ENCODE results near the gene C5orf58.

C5orf58 gene

DNA sequence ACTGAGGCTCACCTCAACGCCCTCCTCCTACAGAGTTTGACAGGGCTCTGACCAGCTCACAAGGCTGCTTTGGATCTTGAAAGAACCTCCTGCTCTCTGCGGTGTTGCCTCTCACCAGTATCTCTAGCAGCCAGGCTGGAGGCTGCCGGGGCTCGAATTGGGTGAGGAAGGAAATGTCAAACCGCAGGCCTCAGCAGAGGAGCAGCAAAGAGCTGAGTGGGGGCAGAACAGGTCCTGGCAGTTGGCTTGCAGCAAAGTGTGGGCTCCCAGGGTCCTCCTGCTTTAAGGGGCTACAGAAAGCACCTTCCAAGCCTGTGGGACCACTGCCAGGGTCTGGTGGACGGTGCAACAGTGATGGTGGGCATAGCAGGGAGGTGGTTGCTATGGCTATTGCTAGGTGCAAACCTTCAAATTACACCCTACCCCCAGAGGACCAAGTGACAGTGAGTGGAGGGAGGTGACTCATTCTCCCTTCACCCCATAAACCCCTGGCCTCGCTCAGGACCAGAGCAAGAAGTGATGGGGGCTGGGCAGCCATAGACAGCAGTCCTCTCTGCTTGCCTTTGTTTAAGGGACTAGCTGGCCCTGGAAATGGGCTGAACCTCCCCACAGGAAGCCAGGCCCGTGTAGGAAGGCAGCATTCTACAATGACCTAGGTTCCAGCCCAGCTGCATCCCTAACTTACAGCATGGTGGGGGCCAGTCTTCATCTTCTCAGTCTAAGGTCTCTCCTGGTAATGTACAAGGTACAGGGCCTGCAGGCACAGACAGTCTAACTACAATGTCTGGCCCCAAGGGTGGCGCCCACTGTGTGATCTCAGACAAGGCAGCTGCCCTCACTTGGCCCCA lies 46.0 kb downstream of the C5orf58 start:
- DNase-seq (ENCODE audit: extremely low read depth in 1 of 2, low read depth in 1 of 2), result peak; percentile 80 to 89

DNA sequence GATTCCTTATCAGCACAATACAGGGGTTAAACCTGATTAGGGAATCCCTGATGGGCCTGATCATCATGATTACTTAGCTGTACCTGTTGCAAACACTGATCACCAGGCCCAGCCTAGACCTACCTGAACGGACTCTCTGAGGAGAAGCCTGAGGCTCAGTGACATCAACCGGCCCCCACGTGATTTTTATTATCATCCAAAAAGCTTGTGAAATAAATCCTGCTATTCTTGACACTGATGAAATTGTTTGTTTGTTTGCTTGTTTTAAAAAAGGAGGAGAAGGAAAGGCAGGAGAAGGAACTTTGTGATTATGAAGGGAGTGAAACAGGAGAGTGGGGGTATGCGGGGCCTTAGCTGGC lies 46.7 kb downstream of the C5orf58 start:
- DNase-seq (ENCODE audit: extremely low read depth in 1 of 2, low read depth in 1 of 2), result no peak

DNA sequence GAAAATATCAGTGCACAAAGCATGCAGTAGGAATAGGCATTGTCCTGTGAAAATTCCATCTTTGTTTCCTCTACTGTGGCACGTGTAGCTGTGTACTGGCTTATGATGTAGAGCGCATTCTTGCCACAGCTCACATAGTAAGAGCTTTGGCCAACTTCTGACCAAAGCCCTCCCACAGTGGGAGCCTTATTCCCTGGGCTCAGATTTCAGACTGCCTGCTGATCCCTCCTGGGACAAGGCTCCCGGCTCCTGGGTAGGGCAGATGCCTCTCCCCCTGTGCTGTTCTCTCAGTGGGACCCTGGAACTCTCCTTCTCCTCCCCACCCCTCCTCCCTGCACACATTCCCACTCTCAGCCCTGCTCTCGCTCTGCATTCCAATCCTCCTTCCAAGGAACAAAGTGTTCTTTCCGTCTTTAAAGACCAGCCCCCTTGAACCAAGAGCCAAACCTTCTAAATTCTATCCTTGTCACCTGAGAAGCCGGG lies 47.3 kb downstream of the C5orf58 start:
- no peak for DNase-seq (ENCODE audit: extremely low read depth in 1 of 2, low read depth in 1 of 2)

DNA sequence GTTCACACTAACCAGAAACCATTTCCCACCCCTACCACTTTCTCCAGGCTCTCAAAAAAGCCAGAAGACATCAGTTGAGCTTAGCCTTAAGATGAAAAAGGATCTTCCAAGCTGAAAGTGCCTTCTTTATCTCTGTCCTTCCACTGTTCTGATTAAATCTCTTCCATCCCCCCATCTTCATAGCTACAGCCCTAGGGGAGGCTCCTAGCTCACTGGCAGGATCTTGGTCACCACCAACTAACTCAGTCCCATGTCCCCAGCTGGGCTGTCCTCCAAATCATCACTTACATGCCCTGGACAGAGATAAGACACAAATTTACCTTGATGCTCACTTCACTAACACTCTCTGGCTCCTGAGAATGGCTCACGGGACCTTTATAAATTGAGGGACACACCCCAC lies 50.5 kb downstream of the C5orf58 start:
- no peak for DNase-seq (ENCODE audit: extremely low read depth in 1 of 2, low read depth in 1 of 2)

DNA sequence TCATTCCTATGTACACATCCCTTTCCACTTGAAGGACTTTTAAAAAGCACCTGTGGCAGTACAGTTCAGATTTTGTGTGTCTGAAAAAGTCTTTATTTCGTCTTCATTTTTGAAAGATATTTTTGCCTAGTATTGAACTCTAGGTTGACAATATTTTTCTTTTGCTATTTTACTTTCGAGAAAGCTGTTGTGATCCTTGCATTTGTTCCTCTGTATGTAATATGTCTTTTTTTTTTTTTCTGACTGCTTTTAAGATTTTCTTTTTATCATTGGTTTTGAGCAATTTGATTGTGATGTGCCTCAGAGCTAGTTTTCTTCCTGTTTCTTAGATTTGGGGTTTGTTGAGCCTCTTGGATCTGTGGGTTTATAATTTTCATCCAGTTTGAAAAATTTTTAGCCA lies 51.4 kb downstream of the C5orf58 start:
- no peak for DNase-seq (ENCODE audit: extremely low read depth in 1 of 2, low read depth in 1 of 2)

DNA sequence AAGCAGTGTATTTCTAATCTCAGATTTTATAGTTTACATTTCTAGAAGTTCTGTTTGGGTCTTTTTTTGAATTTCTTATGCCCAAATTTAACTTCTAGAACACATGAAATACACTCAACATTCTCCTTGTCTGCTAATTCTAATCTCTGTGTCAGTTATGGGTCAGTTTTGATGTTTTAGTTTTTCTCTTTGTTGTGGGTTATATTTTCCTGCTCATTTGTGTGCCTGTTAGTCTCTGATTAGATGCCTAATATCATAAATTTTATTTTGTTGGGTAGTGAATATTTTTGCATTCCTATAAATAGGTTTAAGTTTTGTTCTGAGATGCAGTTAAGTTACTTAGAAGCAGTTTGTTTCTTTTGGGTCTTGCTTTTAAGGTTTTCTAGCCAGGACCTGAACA lies 52.4 kb downstream of the C5orf58 start:
- DNase-seq (ENCODE audit: extremely low read depth in 1 of 2, low read depth in 1 of 2), result no peak

DNA sequence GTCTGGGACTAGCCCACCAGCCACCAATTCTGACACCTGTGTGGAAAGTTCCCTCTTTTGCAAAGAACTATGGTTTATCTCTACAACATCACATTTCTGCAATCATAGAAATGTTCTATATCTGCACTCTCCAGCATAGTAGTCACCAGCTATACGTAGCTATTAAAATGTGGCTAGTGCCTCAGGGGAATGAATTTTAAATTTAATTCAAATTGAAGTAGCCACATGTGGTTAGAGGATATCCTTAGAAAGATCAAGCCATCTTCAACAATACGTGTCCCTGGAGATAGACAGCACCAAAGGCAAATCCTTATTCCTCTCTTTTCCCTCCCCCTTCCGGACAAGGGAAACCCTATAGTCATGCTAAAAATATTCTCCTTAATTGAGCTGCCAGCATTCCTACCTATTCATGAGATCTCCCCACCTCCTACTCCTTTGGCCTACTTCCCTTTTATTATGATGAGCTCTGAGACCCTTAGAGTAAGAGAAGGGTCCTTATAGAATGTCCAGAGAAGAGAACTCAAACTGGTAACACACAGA lies 53.7 kb downstream of the C5orf58 start:
- DNase-seq (ENCODE audit: extremely low read depth in 1 of 2, low read depth in 1 of 2), result no peak

DNA sequence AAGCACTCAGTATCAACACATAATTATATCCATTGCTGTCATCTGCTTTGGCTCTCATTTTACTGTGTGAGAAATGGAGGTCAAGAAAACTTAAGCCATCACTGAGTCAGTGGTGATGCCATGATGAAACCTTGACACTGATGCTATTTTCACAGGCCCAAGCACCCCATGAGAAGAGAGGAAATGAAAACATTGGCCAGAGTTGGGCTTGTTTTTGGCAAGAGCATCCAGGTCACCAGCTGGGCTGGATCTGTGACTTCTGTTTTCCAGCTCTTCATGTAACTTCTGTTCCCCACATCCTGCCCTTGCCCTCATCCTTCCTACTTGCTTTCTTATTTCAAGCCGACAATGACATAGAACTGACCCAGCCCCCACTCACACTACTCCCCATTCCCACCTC lies 54.7 kb downstream of the C5orf58 start:
- DNase-seq (ENCODE audit: extremely low read depth in 1 of 2, low read depth in 1 of 2), result no peak

DNA sequence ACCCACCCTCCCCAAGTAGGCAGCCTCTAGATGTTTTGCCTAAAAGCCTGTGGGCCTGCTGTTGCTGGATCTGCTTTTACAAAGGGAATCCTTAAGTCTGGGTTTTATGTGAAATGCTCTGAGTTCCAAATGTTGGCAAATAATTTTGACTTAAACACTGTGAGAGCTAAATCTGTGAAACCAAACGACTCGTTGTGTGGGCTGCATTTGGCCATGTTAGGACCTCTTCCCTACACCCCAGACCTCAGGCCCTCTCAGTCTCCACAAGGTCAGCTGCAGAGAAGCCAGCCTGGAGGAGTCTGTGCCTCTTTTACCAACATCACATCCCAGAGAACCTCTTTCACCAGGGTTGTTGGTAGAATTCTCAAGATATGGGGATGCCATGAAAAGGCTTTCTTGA lies 55.4 kb downstream of the C5orf58 start:
- DNase-seq (ENCODE audit: extremely low read depth in 1 of 2, low read depth in 1 of 2), result no peak

DNA sequence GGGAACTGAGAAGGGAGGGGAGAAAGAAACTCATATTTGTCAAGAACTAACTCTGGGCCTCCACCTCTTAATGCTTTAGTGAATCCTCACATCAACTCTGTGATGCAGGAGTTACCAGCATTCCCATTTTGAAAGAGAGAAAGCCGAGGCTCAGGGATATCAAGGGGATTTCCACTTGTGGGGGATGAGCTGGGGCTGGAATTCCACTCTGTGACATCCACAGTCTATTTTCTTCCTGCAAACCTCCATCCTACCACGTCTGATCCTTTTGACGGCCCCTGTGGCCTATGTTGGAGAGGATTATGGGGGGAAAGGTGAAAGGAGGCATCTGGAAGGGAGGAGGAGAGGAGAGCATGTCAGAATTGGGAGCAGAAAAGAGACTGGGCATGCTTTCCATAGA lies 55.8 kb downstream of the C5orf58 start:
- no peak for DNase-seq (ENCODE audit: extremely low read depth in 1 of 2, low read depth in 1 of 2)

DNA sequence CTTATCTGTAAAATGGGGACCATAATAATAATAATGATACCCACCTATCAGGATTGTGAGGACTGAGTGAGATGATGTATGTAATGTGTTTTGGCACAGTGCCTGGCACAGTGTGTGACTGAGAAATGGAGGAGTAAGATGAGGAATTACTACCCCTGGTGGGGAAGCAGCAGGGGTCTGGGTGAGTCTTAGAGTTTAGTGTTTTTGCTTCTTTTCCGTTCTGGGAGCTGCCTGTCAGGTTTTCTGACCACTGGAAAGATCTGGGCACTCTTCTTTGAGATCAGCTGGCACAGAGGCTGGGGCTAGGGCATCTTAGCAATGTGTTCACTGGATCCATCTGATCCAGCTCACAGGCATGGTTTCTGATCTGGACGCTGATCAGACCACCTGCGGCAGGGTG lies 56.3 kb downstream of the C5orf58 start:
- no peak for DNase-seq (ENCODE audit: extremely low read depth in 1 of 2, low read depth in 1 of 2)

DNA sequence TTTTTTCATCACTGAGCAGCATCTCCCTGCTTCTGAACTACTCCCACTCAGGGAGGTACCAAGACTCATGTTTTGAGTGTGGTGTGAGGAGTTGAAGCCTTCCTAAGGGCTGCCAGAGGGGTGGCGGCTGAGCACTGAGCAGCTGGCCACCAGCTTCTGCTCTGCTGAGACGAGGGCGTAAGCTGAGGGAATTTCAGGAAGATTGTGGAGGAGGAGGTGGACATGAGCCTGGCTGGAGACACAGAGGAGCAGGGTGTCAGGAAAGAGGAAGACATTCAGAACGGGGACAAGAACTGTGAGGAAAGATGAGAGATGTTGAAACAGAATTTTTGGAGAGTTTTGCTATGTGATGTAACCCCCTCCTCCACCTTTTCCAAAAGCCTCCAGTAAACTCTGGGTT lies 57.0 kb downstream of the C5orf58 start:
- DNase-seq (ENCODE audit: extremely low read depth in 1 of 2, low read depth in 1 of 2), result no peak

DNA sequence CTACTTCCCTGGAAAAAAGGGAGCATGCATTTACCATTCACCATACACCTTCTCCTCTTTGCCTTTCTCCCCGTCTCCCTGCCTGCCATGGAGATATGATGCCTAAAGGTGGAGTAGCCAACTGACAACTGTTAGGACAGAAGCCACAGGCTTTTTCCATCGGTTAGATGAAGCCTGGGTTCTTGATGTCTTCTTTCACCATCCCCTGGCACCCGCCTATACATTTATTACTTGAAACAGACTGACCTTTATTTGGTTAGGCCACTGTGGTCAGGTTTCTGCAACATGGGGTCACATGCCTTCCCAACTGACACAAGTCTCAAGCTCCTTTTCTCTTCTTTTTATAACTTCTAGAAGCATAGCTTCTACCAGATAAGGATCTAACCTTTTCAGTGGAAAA lies 57.7 kb downstream of the C5orf58 start:
- DNase-seq (ENCODE audit: extremely low read depth in 1 of 2, low read depth in 1 of 2), result no peak

DNA sequence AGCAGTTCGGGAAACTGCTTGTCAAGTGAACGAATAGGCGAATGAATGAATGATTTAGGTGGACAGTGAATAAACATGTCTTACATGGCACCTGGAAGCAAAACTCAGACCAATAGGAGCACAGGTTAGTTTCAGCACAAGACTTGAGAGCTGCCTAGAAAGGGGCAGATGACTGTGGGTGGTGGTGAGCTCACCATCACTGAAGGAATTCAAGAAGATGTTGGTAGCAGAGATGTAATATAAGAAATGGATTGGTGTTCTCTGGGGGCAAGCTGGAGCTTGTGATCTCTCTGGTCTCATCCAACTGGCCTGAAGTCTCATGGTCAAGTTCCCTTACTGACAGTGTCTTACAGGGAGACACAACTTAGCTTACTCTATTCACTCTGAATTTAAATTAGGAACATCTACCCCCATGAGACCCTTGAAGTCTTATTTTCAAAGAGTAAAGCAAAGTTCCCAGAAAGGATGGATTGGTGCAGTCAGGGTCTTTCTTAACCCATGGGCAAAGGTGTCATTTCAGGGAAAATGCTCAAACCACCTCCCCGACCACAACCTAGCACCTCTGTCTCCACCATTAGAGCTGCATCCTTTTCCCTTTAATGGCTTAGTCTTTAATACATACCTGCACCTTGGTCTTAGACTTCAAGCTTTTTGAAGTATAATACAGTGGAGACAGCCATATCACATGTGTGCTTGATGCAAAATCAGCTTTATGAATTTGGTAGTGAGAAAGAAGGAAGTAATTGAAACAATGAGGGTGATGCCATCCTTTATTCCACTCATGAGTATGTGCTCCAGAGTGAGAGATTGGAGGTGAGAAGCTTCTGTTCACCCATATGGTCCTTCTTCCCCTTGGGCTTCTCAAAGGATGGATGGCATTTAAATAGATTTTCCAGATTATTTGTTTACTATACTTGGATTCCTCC lies 59.7 kb downstream of the C5orf58 start:
- no peak for DNase-seq (ENCODE audit: extremely low read depth in 1 of 2, low read depth in 1 of 2)

DNA sequence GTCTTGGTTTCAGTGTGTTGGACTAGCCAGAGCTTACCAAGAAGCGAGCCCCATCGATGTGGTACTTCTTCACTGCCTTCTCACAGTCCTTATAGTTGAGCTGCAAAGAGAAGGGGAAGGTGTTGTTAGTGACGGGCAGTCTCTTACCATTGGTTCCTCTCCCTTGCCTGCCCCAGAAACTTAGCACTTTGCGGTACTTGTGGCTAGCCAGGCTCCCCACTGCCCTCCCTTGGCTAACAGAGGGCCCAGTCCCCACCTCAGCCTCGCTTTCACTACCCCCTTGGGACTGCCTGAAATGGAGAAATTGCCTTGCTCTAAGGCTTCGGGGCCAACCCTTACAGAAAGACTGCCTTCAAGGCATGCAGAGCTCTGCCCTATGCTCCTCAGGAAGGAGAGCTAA lies 60.5 kb downstream of the C5orf58 start:
- peak; percentile 67 to 68 for DNase-seq (ENCODE audit: extremely low read depth in 1 of 2, low read depth in 1 of 2)

DNA sequence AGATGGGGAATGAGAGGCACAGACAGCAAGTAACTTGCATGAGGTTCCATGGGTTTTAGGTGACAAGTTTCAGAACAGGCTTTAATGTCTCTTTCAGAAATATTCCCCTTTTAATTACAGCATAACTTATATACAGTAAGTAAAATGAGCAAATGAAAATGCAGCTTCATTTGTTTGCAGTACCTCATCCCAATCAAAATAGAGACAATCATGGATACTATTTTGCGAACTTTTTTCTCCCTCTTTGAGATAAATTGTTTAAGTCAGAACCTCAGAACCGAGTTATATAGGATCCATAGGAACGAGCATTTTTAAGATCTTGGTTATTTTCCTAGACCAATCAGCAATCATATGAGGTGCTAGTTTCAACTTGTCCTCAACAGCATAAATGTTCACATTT lies 61.3 kb downstream of the C5orf58 start:
- no peak for DNase-seq (ENCODE audit: extremely low read depth in 1 of 2, low read depth in 1 of 2)

DNA sequence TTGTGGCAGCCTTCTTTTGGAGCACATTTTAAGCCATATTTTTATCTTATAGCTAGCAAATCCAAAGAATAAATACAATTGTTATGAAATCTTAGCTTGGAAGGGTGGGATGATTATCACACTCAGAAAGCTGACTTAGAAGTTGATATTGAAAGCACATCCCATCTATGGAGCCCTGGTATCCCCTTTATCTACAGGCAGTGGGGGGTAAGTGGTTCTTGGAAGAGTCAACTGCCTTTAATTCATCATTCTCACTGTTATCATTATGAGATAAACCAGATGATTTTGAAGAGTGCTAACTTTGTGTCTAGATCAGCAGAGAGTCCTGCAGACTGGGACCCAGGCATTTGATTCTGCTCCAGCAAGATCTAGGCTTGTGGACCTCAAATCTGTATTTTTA lies 61.8 kb downstream of the C5orf58 start:
- no peak for DNase-seq (ENCODE audit: extremely low read depth in 1 of 2, low read depth in 1 of 2)
